ENCODE data around the gene TBC1D16. TPM values are rescaled to one million over a fixed set of nuclear protein-coding genes. Genes with fewer than 3 reads are reported as not detected.

Gene TBC1D16
- total RNA-seq, 2 experiments from 2014 or later: 6.5 to 6.8 TPM

GRCh38 chr17:80008848-80009247 is 26.8 kb downstream of the TBC1D16 start:
- CTCF ChIA-PET: interaction anchor here (0.5 to 2.4 kb wide), 23 partner anchors 8 to 335 kb away, joined by 3 to 7 read pairs (median 3); partner anchors contain the start of gene GAA

GRCh38 chr17:80008383-80008840 is 27.3 kb downstream of the TBC1D16 start:
- POLR2A ChIA-PET: no interaction called here
- CTCF ChIA-PET: interaction anchor here (0.5 to 2.4 kb wide), 25 partner anchors 8 to 336 kb away, joined by 3 to 7 read pairs (median 3); partner anchors contain the start of gene GAA

More at GRCh38 chr17:80008848-80009247, 26.8 kb downstream of the TBC1D16 start:
- POLR2A ChIA-PET: no interaction called here

- ChIA-PET POLR2A (no interaction called here), CTCF (interaction anchor here (0.7 to 2.4 kb wide), 21 partner anchors 9 to 264 kb away, joined by 3 to 7 read pairs (median 3); partner anchors contain the start of gene GAA)
Measured at GRCh38 chr17:80007939-80008338, 27.7 kb downstream of the TBC1D16 start.

GRCh38 chr17:80006811-80007752 is 28.6 kb downstream of the TBC1D16 start:
- ChIA-PET CTCF (interaction anchor here (0.7 to 2.4 kb wide), 11 partner anchors 10 to 168 kb away, joined by 3 to 13 read pairs (median 3); partner anchors contain the start of genes CBX4 and GAA), POLR2A (no interaction called here)

GRCh38 chr17:80006339-80006720 is 29.3 kb downstream of the TBC1D16 start:
- CTCF ChIA-PET: interaction anchor here (0.7 to 2.4 kb wide), 10 partner anchors 11 to 264 kb away, joined by 3 to 13 read pairs (median 3); partner anchors contain the start of genes CBX4 and GAA
- POLR2A ChIA-PET: no interaction called here

GRCh38 chr17:80005360-80006338 is 30.0 kb downstream of the TBC1D16 start:
- ChIA-PET CTCF (interaction anchor here (0.6 to 2.4 kb wide), 15 partner anchors 11 to 263 kb away, joined by 3 to 13 read pairs (median 3); no protein-coding TSS in a partner anchor), POLR2A (interaction anchor here (0.6 kb wide), 1 partner anchor 1174 kb away, joined by 3 read pairs; no protein-coding TSS in a partner anchor)

- ChIA-PET CTCF (no interaction called here), POLR2A (no interaction called here)
Measured at GRCh38 chr17:80003969-80004368, 31.7 kb downstream of the TBC1D16 start.

- ChIA-PET CTCF (no interaction called here), POLR2A (interaction anchor here (0.7 kb wide), 1 partner anchor 293 kb away, joined by 3 read pairs; no protein-coding TSS in a partner anchor)
Measured at GRCh38 chr17:80002690-80003490, 32.8 kb downstream of the TBC1D16 start.

GRCh38 chr17:80002070-80002641 is 33.5 kb downstream of the TBC1D16 start:
- CTCF ChIA-PET: no interaction called here
- POLR2A ChIA-PET: no interaction called here

- POLR2A ChIA-PET: no interaction called here
- CTCF ChIA-PET: no interaction called here
Measured at GRCh38 chr17:80000981-80001775, 34.5 kb downstream of the TBC1D16 start.

GRCh38 chr17:80000136-80000535 is 35.5 kb downstream of the TBC1D16 start:
- CTCF ChIA-PET: interaction anchor here (0.6 kb wide), 1 partner anchor 254 kb away, joined by 4 read pairs; no protein-coding TSS in a partner anchor
- POLR2A ChIA-PET: no interaction called here

GRCh38 chr17:79997011-79997660 is 38.5 kb downstream of the TBC1D16 start:
- ChIA-PET CTCF (interaction anchor here (0.6 to 1.1 kb wide), 3 partner anchors 11 to 256 kb away, joined by 3 to 4 read pairs (median 3); no protein-coding TSS in a partner anchor), POLR2A (interaction anchor here (1.0 kb wide), 1 partner anchor 158 kb away, joined by 4 read pairs; the partner anchor contains the start of gene CBX4)

GRCh38 chr17:79996291-79996690 is 39.4 kb downstream of the TBC1D16 start:
- ChIA-PET CTCF (no interaction called here), POLR2A (interaction anchor here (1.0 kb wide), 1 partner anchor 157 kb away, joined by 4 read pairs; the partner anchor contains the start of gene CBX4)

- POLR2A ChIA-PET: no interaction called here
- CTCF ChIA-PET: interaction anchor here (1.9 to 4.0 kb wide), 2 partner anchors 10 to 156 kb away, joined by 7 to 15 read pairs; partner anchors contain the start of gene CBX4
Measured at GRCh38 chr17:79995696-79996095, 40.0 kb downstream of the TBC1D16 start.

- ChIA-PET POLR2A (no interaction called here), CTCF (interaction anchor here (1.9 to 4.0 kb wide), 3 partner anchors 11 to 155 kb away, joined by 7 to 15 read pairs (median 7); partner anchors contain the start of gene CBX4)
Measured at GRCh38 chr17:79994602-79995001, 41.1 kb downstream of the TBC1D16 start.

GRCh38 chr17:79994228-79994569 is 41.5 kb downstream of the TBC1D16 start:
- CTCF ChIA-PET: interaction anchor here (1.9 to 4.0 kb wide), 3 partner anchors 11 to 155 kb away, joined by 7 to 15 read pairs (median 7); partner anchors contain the start of gene CBX4
- POLR2A ChIA-PET: interaction anchor here (0.9 kb wide), 1 partner anchor 184 kb away, joined by 5 read pairs; no protein-coding TSS in a partner anchor

Measured in activated CD8-positive, alpha-beta memory T cell treated with anti-CD3 and anti-CD28 coated beads for 36 hours (primary cell).